ENCODE results near the gene CGNL1. TPM values are rescaled to one million over a fixed set of nuclear protein-coding genes. Genes with fewer than 3 reads are reported as not detected.

The CGNL1 gene
- total RNA-seq, 6 experiments from 2014 or later, result 23.6 to 54.5 (median 42.9) TPM

DNA sequence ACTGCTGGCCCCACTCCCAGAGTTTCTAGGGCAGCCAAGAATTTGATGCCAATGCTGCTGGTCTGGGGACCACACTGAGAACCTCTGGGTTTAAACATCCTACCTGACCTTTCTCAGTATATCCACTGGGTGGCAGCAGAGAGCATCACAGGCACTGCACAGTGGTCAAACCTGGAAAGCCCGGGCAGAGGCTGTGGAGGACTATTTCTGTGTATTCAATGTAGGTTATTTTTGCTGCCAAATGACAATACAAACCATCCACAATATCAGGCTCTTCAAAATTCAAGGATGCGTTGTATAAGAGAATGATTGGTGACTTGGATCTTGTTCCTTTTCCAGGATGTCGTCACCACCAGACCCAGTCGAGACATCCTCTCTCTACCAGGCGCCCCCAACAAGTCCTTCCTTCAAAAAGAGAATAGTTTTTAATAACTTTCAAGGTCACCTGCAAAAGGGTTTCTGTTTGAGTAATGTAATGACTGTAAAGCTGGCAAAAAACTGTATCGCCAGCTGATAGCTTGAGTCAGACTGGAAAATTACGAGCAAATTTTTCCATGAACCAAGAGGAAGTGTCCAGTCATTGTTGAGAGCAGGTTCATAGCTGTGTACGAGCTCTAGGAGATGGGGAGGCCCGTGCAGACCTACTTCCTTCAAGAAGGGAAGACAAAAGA, 184.9 kb downstream of the CGNL1 start:
- Histone ChIP-seq H3K27me3 (no peaks in the 10 kb centered on the region), H3K27ac (no peak overlapping the region), H3K4me3 (no peak overlapping the region), H3K4me1 (peaks cover 0 to 15% (median 8%) of the 10 kb centered on the region in 4 donors), H3K9me3 (no peaks in the 10 kb centered on the region), H3K36me3 (peaks cover 0 to 5% (median 0%) of the 10 kb centered on the region in 4 donors)
- intact Hi-C loops (cut with DNase I), result no loop called here
- WGBS (ENCODE audit: insufficient coverage, low coverage, low lambda C conversion rate, missing lambda C conversion rate), result 35% methylated on average over 9 of the region's 9 CpGs
- peak; percentile 61 to 91 (median 81) for DNase-seq
- TF ChIP-seq, protein P1, sequence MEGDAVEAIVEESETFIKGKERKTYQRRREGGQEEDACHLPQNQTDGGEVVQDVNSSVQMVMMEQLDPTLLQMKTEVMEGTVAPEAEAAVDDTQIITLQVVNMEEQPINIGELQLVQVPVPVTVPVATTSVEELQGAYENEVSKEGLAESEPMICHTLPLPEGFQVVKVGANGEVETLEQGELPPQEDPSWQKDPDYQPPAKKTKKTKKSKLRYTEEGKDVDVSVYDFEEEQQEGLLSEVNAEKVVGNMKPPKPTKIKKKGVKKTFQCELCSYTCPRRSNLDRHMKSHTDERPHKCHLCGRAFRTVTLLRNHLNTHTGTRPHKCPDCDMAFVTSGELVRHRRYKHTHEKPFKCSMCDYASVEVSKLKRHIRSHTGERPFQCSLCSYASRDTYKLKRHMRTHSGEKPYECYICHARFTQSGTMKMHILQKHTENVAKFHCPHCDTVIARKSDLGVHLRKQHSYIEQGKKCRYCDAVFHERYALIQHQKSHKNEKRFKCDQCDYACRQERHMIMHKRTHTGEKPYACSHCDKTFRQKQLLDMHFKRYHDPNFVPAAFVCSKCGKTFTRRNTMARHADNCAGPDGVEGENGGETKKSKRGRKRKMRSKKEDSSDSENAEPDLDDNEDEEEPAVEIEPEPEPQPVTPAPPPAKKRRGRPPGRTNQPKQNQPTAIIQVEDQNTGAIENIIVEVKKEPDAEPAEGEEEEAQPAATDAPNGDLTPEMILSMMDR (IDR thresholded peaks at IDR 0.05), result peak; percentile 88 to 97 (median 96)
- TF ChIP-seq POLR2A (IDR thresholded peaks at IDR 0.05), result no peak
- peak; percentile 85 to 91 (median 88) for ATAC-seq

DNA sequence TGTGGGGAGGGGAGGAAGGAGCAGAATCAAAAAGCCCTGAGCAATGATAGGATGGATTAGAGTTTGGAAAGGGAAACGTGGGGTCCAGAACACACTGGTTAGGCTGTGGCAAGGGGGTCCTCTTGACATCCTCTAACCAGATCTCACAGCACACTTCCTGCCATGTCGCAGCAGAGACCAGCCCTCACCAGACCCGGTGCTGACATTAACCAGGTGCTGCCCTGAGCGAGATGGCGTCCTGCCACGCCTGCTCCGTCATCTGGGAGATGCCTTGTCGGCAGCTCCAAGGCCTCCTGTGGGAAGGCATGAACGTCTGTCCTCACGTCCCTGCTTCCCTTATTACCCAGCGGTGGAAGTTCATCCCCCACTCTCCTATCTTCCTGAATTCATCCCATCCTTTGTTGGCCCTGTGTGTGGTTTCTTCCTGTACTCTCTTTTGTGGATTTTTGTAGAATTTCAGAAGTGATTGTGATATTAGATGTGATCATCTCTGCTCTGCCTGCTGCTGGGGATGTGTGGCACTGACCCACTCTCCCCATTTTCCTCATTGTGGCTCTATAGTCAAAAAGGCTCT, 186.0 kb downstream of the CGNL1 start:
- Histone ChIP-seq H3K4me1 (peaks cover 0 to 15% (median 8%) of the 10 kb centered on the region in 4 donors), H3K36me3 (peaks cover 0 to 5% (median 0%) of the 10 kb centered on the region in 4 donors), H3K4me3 (no peak overlapping the region), H3K9me3 (no peaks in the 10 kb centered on the region), H3K27me3 (no peaks in the 10 kb centered on the region), H3K27ac (no peak overlapping the region)
- TF ChIP-seq POLR2A (IDR thresholded peaks at IDR 0.05), result no peak
- TF ChIP-seq, protein P1 (IDR thresholded peaks at IDR 0.05), result no peak
- WGBS (ENCODE audit: insufficient coverage, low coverage, low lambda C conversion rate, missing lambda C conversion rate), result 72% methylated on average over 3 of the region's 11 CpGs
- intact Hi-C loops (cut with DNase I), result no loop called here
- ATAC-seq, result no peak
- DNase-seq, result peak in 1 of 3 donors; percentile 47

DNA sequence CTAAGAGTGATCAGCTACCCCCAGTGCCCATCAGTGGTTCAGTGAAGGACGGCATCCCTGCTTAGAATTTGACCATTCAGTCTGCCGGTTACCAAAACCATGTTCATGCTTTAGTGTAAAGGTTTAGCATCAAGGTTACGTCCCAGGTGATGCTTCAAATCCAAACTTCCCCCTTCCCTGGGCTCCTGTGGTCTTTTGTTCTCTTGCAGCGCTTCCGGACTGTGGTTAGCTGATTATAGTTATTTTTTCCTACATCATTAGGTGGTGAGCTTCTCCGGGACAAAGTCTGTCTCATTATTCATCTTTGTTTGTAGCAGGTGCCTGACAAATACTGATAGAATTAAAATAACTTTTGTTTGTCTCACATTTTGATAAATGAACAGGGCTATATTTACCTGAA, 187.1 kb downstream of the CGNL1 start:
- TF ChIP-seq, protein P1 (IDR thresholded peaks at IDR 0.05), result no peak
- TF ChIP-seq POLR2A (IDR thresholded peaks at IDR 0.05), result no peak
- no peak overlapping the region for H3K27ac ChIP-seq
- 75% methylated on average over 6 of the region's 6 CpGs for WGBS (ENCODE audit: insufficient coverage, low coverage, low lambda C conversion rate, missing lambda C conversion rate)
- no peak overlapping the region for H3K4me3 ChIP-seq
- peaks cover 0 to 5% (median 0%) of the 10 kb centered on the region in 4 donors for H3K36me3 ChIP-seq
- intact Hi-C loops (cut with DNase I), result no loop called here
- DNase-seq (no peak), ATAC-seq (no peak)
- H3K27me3 ChIP-seq, result no peaks in the 10 kb centered on the region
- no peaks in the 10 kb centered on the region for H3K9me3 ChIP-seq
- peaks cover 0 to 15% (median 8%) of the 10 kb centered on the region in 4 donors for H3K4me1 ChIP-seq

DNA sequence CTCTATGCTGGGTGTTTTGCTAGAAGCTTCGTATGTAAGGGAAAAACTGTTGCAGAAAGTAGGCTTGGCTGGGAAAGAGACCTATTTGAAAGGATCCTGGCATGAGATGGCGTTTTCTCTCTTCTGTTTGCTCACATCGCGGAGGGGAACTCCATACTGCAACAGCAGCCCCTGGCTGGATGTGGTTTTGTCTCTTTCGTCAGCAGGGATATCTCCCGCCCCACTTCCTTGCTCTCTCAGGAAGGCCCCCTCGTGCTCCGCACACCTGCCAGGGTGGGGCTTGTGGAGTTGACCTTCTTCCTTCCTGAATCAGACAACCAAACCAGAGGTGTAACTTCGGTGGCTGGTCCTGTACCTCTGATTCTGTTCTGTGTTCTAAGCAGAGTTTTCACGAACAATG, 189.0 kb downstream of the CGNL1 start:
- Histone ChIP-seq H3K27ac (no peak overlapping the region), H3K9me3 (no peaks in the 10 kb centered on the region), H3K4me3 (no peak overlapping the region), H3K27me3 (no peaks in the 10 kb centered on the region), H3K4me1 (peaks cover 0 to 11% (median 6%) of the 10 kb centered on the region in 4 donors), H3K36me3 (peaks cover 0 to 5% (median 0%) of the 10 kb centered on the region in 4 donors)
- 35% methylated on average over 6 of the region's 10 CpGs for WGBS (ENCODE audit: insufficient coverage, low coverage, low lambda C conversion rate, missing lambda C conversion rate)
- intact Hi-C loops (cut with DNase I), result no loop called here
- DNase-seq (no peak), ATAC-seq (no peak)
- TF ChIP-seq, protein P1 (IDR thresholded peaks at IDR 0.05), result no peak
- TF ChIP-seq POLR2A (IDR thresholded peaks at IDR 0.05), result no peak
